Lower lobe of right lung (tissue), 2 donors: ENCODE data around the gene TTLL11. TPM values are rescaled to one million over a fixed set of nuclear protein-coding genes. Genes with fewer than 3 reads are reported as not detected.
"Not testable (repeated sequence)": the region's sequence is repeated elsewhere in the genome, so short reads cannot be mapped to it uniquely, and the experiment has no call there.

Experiments
- ATAC-seq, 2 donors: fragments of 200-7000 bp; cut with Tn5 transposase; one replicate each; pipeline ENCODE4 v1.9.1; 2020 to 2022; ENCODE audit warnings: mild to moderate bottlenecking in 2 of 2, moderate library complexity in 2 of 2
- DNase-seq: peaks from one replicate; pipeline ENCODE4 v3.0.0-alpha.2; 2020
- H3K27ac ChIP-seq: fragments of 200-600 bp; one replicate; pipeline ENCODE4 v1.8.0; 2022
- H3K27me3 ChIP-seq: fragments of 200-600 bp; one replicate; pipeline ENCODE4 v1.8.0; 2022; ENCODE audit warnings: low read depth
- H3K36me3 ChIP-seq: fragments of 200-600 bp; one replicate; pipeline ENCODE4 v1.8.0; 2022; ENCODE audit warnings: mild to moderate bottlenecking
- H3K4me1 ChIP-seq: fragments of 200-600 bp; one replicate; pipeline ENCODE4 v1.8.0; 2022
- H3K4me3 ChIP-seq: fragments of 200-600 bp; one replicate; pipeline ENCODE4 v1.8.0; 2022; ENCODE audit warnings: mild to moderate bottlenecking
- H3K9me3 ChIP-seq: fragments of 200-600 bp; one replicate; pipeline ENCODE4 v1.8.0; 2022
- intact Hi-C: fragments of 100-400 bp; cut with DNase I; formaldehyde crosslinking; loops from one replicate; pipeline ENCODE4 v1.11.0; 2022
- total RNA-seq: library from RNA; stranded (reverse); fragmentation: NEBNext Ultra II Directional; extraction: Animal tissue kit (Norgen Biotek cat#: 25700); gene quantifications from one replicate; pipeline ENCODE4 v1.2.1, GENCODE V29; 2021
- TF ChIP-seq, protein P1 (sequence below): fragments of 200-600 bp; IDR thresholded peaks from one replicate; pipeline ENCODE4 v1.8.0; 2022; ENCODE audit warnings: antibody characterized with exemption, mild to moderate bottlenecking
- donor health status: DM: no; HTN: yes; CAD: no; lungs with severe emphysema.

The TTLL11 gene
- total RNA-seq, 1 donor from 2014 or later, result 11.7 TPM

DNA sequence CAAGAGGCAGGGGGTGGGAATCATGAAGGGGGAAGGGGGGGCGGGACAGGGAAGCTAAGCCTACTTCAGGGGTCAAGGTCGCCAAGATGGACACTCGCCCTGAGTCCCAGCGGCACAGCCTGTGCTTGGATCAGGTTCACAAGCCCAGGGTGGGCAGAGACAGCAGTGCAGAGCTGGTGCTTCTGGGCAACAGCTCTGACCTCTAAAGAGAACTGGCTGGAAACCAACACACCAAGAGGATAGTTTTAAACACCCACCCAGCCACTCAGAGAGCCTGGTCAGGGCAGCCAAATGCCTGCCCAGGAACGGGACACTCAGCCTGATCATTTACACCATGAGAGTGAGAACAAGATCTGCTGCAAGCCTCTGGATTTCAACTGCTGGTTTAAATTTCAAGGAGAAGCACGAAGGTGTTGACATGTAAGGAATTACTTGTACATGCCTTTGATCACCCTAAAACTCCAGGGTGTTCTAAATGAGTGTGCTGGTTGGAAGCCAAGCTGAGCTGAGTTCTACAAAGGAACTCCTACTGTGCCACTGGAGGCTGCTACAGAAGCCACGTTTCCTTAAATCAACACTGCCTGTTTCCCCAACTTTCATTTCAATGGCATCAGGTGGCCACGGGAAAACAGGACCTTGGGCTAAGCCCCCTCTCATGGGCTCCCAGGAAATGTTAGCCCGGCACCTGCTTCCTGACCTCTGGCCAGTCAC lies 91.5 kb downstream of the TTLL11 start:
- Histone ChIP-seq H3K4me1 (peaks cover 8% of the 10 kb centered on the region), H3K27ac (peak overlapping the region; percentile 13), H3K27me3 (no peaks in the 10 kb centered on the region), H3K36me3 (no peaks in the 10 kb centered on the region), H3K4me3 (no peak overlapping the region), H3K9me3 (no peaks in the 10 kb centered on the region)
- TF ChIP-seq, protein P1, sequence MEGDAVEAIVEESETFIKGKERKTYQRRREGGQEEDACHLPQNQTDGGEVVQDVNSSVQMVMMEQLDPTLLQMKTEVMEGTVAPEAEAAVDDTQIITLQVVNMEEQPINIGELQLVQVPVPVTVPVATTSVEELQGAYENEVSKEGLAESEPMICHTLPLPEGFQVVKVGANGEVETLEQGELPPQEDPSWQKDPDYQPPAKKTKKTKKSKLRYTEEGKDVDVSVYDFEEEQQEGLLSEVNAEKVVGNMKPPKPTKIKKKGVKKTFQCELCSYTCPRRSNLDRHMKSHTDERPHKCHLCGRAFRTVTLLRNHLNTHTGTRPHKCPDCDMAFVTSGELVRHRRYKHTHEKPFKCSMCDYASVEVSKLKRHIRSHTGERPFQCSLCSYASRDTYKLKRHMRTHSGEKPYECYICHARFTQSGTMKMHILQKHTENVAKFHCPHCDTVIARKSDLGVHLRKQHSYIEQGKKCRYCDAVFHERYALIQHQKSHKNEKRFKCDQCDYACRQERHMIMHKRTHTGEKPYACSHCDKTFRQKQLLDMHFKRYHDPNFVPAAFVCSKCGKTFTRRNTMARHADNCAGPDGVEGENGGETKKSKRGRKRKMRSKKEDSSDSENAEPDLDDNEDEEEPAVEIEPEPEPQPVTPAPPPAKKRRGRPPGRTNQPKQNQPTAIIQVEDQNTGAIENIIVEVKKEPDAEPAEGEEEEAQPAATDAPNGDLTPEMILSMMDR, result no peak
- intact Hi-C loops, result no loop called here
- peak; percentile 60 to 65 for ATAC-seq
- no peak for DNase-seq

DNA sequence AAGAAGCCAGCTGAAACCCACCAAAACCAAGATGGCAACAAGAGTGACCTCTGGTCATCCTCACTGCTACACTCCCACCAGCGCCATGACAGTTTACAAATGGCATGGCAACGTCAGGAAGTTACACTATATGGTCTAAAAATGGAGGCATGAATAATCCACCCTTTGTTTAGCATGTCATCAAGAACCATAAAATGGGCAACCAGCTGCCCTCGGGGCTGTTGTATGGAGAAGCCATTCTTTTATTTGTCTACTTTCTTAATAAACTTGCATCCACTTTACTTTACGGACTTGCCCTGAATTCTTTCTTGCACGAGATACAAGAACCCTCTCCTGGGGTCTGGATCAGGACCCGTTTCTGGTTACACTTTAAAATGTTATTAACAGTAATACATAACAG lies 92.6 kb downstream of the TTLL11 start:
- H3K36me3 ChIP-seq, H3K9me3 ChIP-seq, intact Hi-C loops, ATAC-seq, H3K27me3 ChIP-seq, DNase-seq, H3K4me3 ChIP-seq, H3K27ac ChIP-seq, H3K4me1 ChIP-seq: not testable (repeated sequence)

DNA sequence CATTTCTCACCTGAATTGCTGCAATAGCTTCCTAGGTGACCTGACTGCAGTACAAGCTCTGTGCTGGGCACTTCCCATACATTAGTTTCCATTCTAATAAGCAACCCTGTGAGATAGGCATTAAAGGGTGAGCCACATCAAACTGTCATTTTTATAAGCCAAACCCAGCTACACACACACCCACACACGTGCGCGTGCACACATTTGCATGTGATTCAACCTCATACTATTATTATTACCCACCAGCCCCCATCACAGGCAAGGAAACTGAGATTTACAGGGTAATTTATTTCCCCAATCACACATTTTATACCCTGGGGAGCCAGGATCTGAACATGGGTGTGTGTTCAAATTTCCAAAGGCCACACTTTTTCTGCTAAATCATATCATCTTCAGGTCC lies 93.6 kb downstream of the TTLL11 start:
- Histone ChIP-seq H3K27me3 (no peaks in the 10 kb centered on the region), H3K4me1 (peaks cover 8% of the 10 kb centered on the region), H3K9me3 (no peaks in the 10 kb centered on the region), H3K36me3 (no peaks in the 10 kb centered on the region), H3K4me3 (no peak overlapping the region), H3K27ac (no peak overlapping the region)
- TF ChIP-seq, protein P1, result no peak
- ATAC-seq (no peak), DNase-seq (no peak)
- intact Hi-C loops, result loop anchor here (10.0 kb wide), 1 partner anchor 315 kb away; no protein-coding TSS in a partner anchor

DNA sequence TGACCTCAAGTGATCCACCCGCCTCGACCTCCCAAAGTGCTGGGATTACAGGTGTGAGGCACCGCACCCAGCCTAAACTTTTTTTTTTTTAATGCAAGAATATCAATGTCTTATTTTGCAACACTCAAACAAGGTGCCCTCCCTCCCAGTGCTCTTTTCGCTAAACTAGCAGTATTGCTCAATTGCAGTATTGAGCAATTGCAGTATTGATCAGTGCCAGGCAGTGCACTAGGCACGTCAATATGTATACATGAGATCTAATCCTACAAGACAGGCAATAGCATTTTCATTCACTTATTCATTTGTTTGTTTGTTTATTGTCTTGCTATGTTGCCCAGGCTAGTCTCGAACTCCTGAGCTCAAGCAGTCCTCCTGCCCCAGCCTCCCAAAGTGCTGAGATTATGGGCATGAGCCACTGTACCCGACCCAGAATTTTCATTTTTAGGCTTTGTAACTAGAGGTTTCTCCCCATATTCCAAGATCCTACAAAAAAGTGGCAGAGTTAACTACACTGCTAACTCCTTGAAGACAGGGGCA lies 94.5 kb downstream of the TTLL11 start:
- ATAC-seq (no peak), DNase-seq (no peak)
- Histone ChIP-seq H3K27me3 (no peaks in the 10 kb centered on the region), H3K36me3 (no peaks in the 10 kb centered on the region), H3K4me3 (no peak overlapping the region), H3K4me1 (peaks cover 8% of the 10 kb centered on the region), H3K9me3 (no peaks in the 10 kb centered on the region), H3K27ac (no peak overlapping the region)
- TF ChIP-seq, protein P1, result no peak
- intact Hi-C loops, result loop anchor here (10.0 kb wide), 1 partner anchor 314 kb away; no protein-coding TSS in a partner anchor

DNA sequence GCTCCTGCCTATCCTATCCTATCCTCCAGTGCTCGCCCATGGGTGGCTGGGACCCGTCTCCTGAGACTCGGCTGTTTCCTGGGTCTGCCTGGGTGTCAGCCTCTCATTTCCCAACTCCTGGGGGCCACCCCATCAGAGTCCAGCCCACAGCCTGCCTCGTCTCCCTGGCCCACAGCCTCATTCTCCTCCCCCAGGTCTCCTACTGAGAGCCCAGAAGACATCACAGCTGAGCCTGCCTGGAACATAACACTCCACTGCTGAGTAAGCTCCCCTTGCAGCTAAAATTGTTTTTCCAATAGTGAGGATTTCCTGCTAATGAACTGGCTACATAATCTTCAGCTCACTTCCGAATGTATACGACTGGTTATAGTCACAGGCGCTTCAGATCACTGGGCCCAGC lies 95.3 kb downstream of the TTLL11 start:
- TF ChIP-seq, protein P1, result no peak
- no peaks in the 10 kb centered on the region for H3K36me3 ChIP-seq
- intact Hi-C loops, result loop anchor here (10.0 kb wide), 1 partner anchor 313 kb away; no protein-coding TSS in a partner anchor
- DNase-seq (no peak), ATAC-seq (no peak)
- H3K9me3 ChIP-seq, result no peaks in the 10 kb centered on the region
- H3K4me3 ChIP-seq, result no peak overlapping the region
- no peaks in the 10 kb centered on the region for H3K27me3 ChIP-seq
- H3K27ac ChIP-seq, result no peak overlapping the region
- H3K4me1 ChIP-seq, result peaks cover 8% of the 10 kb centered on the region

DNA sequence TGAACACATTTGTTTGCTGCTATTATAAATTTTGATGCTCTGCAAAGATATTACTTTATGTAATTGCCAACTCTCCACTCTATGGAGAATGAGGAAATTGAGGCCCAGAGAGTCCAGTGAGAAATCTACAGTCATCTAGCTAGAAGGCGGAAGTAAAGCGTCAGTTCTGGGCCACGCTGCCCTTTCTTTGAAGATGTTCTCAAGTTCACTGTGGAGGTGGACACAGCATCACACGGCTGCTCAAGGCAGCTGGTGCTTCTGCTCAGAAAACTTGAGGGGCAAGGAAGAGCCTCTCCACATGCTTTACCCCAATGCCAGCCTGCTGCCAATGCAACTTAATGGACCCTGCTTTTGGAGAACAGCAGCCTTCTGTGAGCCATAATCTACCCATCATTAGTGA lies 96.3 kb downstream of the TTLL11 start:
- Histone ChIP-seq H3K27ac (no peak overlapping the region), H3K36me3 (no peaks in the 10 kb centered on the region), H3K27me3 (no peaks in the 10 kb centered on the region), H3K4me3 (no peak overlapping the region), H3K4me1 (peaks cover 8% of the 10 kb centered on the region), H3K9me3 (no peaks in the 10 kb centered on the region)
- DNase-seq (no peak), ATAC-seq (no peak)
- intact Hi-C loops, result loop anchor here (10.0 kb wide), 1 partner anchor 312 kb away; no protein-coding TSS in a partner anchor
- TF ChIP-seq, protein P1, result no peak
